HG03039 (cell line): Measurements from ENCODE around the gene PROS1.

Source experiments
- ATAC-seq: cut with Tn5 transposase; IDR thresholded peaks from one replicate; pipeline ENCODE4 v1.9.1; 2021; ENCODE audit warnings: mild to moderate bottlenecking, moderate library complexity; ENCODE audit not compliant: unreplicated experiment

Gene PROS1

DNA sequence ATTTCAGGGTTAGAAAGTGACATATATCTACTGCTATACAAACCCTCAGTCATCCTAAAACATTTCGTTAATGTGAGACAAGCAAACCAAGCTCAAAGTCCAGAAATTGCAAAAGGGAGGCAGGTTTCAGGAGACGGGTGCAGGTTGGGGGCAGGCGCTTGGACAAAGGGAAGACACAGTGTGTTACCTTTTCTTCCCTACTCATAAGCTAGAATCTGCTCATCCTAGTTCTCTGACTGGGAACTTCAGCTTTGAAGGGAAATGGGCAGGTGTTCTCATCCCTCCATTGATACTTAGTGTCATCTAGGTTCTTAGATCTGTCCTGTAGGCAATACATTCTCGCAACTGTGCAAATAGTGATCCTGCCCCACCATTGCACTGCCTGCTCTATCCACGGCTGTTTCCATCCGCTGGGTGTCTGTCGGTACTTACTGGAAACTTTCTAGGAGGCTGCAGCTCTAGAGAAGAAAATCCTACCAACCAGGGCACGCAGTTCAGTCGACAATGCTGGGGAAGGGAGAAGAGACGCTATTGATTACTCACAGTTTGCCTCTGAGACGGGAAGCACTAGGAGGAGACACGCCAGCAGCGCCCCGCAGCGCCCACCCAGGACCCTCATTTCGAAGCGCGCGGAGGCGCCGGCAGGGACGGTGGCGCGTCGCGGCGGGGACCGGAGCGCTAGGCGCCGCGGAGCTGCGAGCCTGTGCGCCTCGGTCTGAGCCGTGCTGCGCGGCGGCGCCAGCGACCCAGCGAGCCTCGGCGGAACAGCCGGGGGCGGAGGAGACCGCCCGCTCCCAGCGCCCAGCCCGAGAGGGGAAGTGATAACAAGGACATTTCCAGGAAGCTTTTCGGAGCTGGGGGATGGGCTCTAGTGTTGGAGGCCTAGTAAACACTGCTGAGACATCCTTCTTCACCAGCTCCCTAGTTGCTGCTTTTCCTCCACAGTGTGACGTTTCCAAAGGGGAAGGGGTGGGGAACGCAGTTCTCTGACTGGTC, at the start of gene PROS1:
PROS1 (minus strand) TSS at position 766 of the 996 bp plus-strand sequence; CDS start at position 619, 147 bp downstream.
- ATAC-seq, result peak; percentile 86

- no peak for ATAC-seq
These were observed 46.6 kb upstream of the PROS1 start for GRCh38 chr3:94020293-94020692.

DNA sequence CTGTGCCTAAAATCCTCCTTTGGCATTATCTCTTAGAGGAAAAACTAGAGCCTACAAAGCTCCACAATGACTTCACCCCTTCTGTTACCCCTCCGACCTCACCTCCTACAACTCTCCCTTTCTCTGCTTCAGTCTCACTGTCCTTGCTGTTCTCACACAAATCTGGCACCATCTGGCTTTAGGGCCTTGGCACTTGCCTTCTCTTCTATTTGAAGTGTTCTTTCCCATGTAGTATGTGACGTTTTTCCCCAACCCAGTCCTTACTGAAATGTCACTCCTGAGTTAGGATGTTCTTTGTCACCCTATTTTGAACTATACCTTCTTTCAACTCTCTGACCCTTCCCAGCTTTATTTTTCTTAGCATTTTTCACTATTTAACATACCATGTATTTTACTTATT, 46.0 kb upstream of the PROS1 start:
- no peak for ATAC-seq

DNA sequence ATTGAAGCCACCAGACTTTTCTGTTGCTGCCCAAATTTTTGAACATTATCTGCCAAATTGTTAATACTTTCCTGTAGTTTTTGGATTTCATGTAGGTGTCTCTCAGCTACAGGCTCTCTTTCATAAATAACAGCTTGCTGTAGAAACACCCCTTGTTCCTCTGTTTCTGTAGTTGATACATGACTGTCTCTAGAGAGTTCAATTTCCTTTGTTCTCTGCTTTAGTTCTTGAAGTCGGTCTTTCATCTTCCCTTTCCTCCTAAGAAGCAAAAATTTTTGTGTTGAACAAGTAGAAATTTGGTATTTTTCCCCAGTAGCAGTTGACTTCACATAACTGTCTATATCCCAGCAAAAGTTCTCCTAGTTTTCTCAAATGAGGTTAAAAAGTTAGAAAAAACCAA, 41.3 kb upstream of the PROS1 start:
- no peak for ATAC-seq

DNA sequence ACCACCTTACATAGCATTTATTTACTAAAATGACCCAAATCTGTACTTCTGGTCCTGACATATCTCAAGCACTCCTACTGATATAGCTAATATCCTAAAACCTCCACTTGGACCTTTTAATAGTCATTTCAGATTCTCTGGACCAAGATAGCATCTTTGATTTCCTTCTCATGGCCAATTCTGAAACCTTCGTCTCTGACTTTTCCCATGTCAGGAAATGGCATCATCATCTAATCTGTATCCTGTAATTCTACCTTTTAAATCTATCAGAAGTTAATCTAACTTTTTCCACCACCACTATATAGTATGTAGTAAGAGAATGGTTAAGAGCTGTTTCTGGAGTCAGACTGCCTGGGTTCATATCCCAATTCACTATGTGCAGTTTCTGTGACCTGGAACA, 38.5 kb upstream of the PROS1 start:
- no peak for ATAC-seq

GRCh38 chr3:94011233-94011711, 37.6 kb upstream of the PROS1 start:
- ATAC-seq, result no peak

- no peak for ATAC-seq
These were observed 35.9 kb upstream of the PROS1 start for GRCh38 chr3:94009608-94010007.

- ATAC-seq, result no peak
These were observed 34.6 kb upstream of the PROS1 start for GRCh38 chr3:94008253-94008652.

GRCh38 chr3:94004301-94004910, 30.7 kb upstream of the PROS1 start:
- ATAC-seq, result peak; percentile 81

DNA sequence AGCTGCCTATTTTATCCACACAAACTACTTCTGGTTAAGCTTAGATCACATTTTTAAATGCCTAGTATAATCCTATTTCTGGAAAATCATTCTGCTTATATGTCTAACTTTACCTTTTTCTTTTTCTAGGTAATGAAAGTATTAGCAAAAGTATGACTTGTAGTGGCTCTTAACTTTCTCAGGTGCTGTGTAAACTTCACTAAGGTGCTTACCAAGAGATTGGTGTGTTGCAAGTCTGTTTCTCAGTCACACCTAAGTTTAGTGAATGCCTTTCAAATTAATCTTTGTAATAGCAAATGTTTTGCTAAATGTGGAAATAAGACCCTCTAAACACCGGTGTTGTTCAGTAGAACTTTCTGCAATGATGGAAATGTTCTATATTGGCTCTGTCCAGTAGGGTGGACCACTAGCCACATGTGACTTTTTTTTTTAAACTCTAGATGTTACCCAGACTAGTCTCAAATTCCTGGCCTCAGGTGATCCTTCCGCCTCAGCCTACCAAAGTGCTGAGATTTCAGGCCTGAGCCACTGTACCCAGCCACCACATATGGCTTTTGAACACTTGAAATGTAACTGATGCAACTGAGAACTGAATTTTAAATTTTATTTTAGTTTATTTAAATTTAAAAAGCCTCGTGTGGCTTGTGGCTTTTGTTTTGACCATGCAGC, 28.3 kb upstream of the PROS1 start:
- ATAC-seq, result no peak

- ATAC-seq, result no peak
These were observed 27.5 kb upstream of the PROS1 start for GRCh38 chr3:94001191-94001590.

DNA sequence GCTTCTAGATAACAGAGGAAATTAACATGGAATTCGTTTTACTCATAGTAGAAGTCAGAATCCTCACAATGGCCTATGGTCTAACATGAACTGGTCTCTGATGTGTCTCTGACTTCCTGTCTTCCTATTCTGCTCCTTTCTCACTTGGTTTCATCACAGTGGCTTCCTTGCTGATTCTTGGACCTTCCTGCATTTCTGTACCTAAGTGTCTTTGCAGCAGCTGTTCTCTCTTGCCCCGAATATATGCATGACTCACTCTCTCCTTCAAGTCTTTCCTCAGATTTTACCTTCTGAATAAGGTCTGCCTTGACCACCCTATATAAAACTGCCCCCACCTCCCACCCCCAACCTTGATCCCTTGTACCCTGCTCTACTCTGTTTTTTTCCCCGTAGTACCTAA, 20.4 kb upstream of the PROS1 start:
- ATAC-seq, result no peak

GRCh38 chr3:93992207-93992606, 18.5 kb upstream of the PROS1 start:
- no peak for ATAC-seq

DNA sequence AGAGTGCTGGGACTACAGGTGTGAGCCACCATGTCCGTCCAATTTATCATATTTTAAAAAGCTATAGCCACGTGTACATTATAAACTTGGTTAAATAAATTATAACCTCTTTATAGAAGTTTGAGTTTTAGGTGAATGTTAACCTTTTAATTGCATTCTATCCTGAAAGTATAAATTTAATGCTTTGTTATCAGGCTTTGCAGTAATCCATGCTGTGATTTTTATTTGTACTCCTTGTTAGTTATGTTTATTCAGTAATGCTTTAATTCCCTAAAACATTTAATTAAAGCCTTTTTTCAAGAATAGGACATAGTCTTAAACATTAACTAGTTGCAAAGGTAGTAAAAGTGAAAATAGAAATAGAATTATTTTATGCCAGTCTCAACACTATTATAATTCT, 17.9 kb upstream of the PROS1 start:
- no peak for ATAC-seq

DNA sequence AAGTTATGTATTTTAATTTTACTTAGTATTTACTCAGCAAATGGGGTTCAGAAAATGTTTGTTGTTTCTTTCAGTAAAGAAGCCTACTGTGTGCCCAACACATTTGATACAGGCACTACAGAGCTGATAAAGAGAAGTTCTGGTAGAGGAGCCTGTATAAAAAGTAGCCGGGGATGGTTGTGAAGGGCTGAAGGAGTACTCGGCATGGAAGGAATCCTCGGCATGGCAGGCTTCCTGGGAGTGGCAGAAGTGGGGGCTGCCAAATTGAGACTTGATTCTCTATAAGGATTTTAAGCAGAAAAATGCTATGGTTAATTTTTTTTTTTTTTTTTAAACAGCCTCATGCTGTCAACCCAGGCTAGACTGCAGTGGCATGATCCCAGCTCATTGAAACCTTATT, 15.5 kb upstream of the PROS1 start:
- no peak for ATAC-seq

DNA sequence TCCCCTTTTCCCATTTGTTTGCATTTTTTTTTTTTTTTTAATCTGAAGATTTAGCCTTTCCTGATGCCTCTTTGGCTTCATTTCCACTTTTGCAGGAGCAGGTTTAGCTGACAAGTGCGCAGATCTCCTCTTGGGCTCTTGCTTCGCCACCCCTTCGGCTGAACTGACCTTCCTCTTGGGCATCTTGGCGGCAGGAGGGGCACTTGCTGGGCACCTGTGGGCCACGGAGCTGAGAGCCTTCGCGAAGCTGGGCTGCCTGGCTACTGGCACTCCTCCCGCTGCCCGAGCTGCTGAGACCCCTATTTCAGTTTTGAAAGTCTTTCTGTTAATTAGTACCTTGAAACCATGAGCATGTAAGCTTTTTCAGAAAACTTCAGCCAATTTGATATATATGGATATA, 15.1 kb upstream of the PROS1 start:
- ATAC-seq, result no peak

GRCh38 chr3:93988283-93988682, 14.6 kb upstream of the PROS1 start:
- ATAC-seq, result no peak

DNA sequence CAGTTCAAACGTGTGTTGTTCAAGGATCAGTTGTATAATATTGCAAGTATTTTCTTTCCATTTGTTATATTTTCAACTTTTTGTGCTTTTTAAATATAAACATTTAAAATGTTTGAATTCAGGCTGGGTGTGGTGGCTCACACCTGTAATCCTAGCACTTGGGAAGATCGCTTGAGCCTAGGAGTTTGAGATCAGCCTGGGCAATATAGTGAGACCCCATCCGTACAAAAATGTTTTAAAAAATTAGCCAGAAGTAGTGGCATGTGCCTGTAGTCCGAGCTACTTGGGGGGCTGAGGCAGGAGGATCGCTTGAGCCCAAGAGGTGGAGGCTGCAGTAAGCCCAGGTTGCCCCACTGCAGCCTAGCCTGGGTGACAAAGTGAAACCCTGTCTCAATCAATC, 10.9 kb upstream of the PROS1 start:
- no peak for ATAC-seq

DNA sequence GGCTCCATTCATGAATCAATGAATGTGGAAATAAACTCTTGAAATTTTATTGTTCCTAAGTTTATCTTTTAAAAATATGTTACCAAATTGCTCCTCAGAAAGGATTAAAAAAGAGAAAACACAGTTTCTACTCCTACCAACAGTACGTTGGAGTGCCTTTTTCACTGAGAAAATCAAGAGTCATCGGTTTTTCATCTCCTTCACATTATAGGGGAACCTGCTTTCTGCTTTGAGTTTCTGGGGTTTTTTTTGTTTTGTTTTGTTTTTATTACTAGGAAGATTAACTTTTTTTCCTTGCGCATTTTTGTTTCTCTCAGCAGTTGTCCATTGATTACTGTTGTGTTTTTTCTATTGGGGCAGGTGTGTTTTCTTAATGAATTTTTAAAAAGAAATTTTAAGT, 9.7 kb upstream of the PROS1 start:
- no peak for ATAC-seq

DNA sequence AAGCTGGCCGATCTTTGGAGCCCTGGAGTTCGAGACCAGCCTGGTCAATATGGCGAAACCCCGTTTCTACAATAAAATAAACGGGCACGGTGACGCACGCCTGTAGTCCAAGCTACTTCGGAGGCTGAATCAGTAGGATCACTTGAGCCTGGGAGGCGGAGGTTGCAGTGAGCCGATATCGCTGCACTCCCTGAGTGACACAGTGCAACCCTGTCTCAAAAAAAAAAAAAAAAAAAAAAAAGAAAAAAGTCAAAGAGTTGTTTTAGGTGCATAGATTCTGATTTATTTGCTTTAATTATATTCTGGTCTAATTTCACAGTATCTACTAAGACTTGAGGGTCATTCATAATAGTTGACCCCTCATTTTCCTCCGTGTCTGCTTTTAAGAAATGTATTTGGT, 8.0 kb upstream of the PROS1 start:
- ATAC-seq, result no peak

GRCh38 chr3:93979850-93980676, 6.4 kb upstream of the PROS1 start, which contains the start of gene ARL13B:
Gene ARL13B, plus strand, starts transcription at chr3:93980155. Its CDS starts 269 bp downstream, at chr3:93980424.
- ATAC-seq, result peak; percentile 100
